Esophagus (tissue), 2 donors: ENCODE data around the gene ELP1. TPM values are rescaled to one million over a fixed set of nuclear protein-coding genes. Genes with fewer than 3 reads are reported as not detected.
"Not testable (repeated sequence)": the region's sequence is repeated elsewhere in the genome, so short reads cannot be mapped to it uniquely, and the experiment has no call there.

Experiments used
- H3K27ac ChIP-seq, 2 donors: one replicate each; pipeline ENCODE4 v1.5.1; 2013; ENCODE audit warnings: low read depth in 2 of 2, mild to moderate bottlenecking in 2 of 2, inconsistent platforms in 1 of 2, low read length in 1 of 2, moderate library complexity in 1 of 2
- H3K27me3 ChIP-seq, 2 donors: one replicate each; pipeline ENCODE4 v1.6.1; 2013; ENCODE audit warnings: low read length in 2 of 2, control low read depth in 1 of 2, mild to moderate bottlenecking in 1 of 2; ENCODE audit not compliant: insufficient read depth in 2 of 2, control insufficient read depth in 1 of 2
- H3K36me3 ChIP-seq, 2 donors: one replicate each; pipeline ENCODE4 v1.6.1; 2013; ENCODE audit warnings: low read length in 1 of 2; ENCODE audit not compliant: control insufficient read depth in 2 of 2, insufficient read depth in 2 of 2
- H3K4me1 ChIP-seq, 2 donors: one replicate each; pipeline ENCODE4 v1.6.1; 2013; ENCODE audit warnings: low read length in 1 of 2; ENCODE audit not compliant: control insufficient read depth in 2 of 2, insufficient read depth in 2 of 2
- H3K4me3 ChIP-seq, 2 donors: one replicate each; pipeline ENCODE4 v1.5.1; 2013; ENCODE audit warnings: low read length in 2 of 2, mild to moderate bottlenecking in 2 of 2, low read depth in 1 of 2, moderate library complexity in 1 of 2
- H3K9me3 ChIP-seq, 2 donors: one replicate each; pipeline ENCODE4 v1.6.1; 2013; ENCODE audit warnings: mild to moderate bottlenecking in 2 of 2, low read depth in 1 of 2, low read length in 1 of 2, moderate library complexity in 1 of 2; ENCODE audit not compliant: control insufficient read depth in 2 of 2, insufficient read depth in 1 of 2
- WGBS, 2 donors: extraction: QIAGEN DNeasy Blood & Tissue Kit; methylation state at CpG; one replicate each; pipeline ENCODE4 v1.1.7; 2013; 5-methylcytosine and 5-hydroxymethylcytosine counted together
- polyA plus RNA-seq, 2 donors: library from polyadenylated mRNA; stranded (reverse); fragments of 200-250 nt; gene quantifications; one replicate each; pipeline ENCODE4 v1.2.3, GENCODE V29; 2013
- donor health status: healthy with polysubstance abuse.
- donor health status: Bipolar disorder and iron deficiency.

The ELP1 gene
- polyA plus RNA-seq, 2 donors = 8.9 to 9.5 TPM

DNA sequence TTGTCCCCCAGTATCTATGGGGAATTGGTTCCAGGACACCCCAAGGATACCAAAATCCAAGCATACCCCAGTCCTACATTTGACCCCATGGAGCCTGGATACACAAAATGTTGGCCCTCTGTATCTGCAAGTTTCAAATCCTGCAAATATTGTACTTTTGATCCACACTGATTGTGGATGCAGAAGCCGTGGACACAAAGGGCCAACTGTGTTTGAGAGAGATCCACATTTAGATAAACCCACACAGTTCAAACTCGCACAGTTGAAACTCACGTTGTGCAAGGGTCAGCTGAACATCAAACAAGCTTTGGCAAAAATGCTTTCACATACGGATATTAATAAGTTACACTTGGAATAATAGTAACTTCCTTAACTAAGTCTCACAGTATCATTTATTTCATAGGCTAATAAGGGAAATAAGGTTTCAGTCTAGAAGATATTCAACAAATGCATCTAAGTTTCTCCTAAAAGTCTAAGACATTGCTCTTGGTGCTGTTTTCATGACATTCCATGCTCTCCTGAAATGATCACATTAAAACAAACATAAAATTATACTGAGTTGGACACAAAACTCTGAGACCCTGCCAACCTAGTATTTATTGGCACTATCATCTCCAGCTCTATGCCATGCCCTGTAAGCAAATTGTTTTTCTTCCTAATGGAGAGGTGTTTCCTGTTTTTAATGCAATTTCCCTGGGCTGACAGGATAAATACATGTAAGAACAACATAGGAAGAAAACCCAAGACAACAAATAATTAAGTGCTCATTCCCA lies 39.5 kb downstream of the ELP1 start:
- peaks cover 26 to 30% of the 10 kb centered on the region in 2 donors for H3K36me3 ChIP-seq
- H3K9me3 ChIP-seq = peaks cover 0 to 2% of the 10 kb centered on the region in 2 donors
- no peak overlapping the region for H3K27ac ChIP-seq
- WGBS, 2 donors = 88% methylated on average over 4 of the region's 4 CpGs
- H3K4me3 ChIP-seq = no peak overlapping the region
- H3K27me3 ChIP-seq = no peaks in the 10 kb centered on the region
- no peaks in the 10 kb centered on the region for H3K4me1 ChIP-seq

DNA sequence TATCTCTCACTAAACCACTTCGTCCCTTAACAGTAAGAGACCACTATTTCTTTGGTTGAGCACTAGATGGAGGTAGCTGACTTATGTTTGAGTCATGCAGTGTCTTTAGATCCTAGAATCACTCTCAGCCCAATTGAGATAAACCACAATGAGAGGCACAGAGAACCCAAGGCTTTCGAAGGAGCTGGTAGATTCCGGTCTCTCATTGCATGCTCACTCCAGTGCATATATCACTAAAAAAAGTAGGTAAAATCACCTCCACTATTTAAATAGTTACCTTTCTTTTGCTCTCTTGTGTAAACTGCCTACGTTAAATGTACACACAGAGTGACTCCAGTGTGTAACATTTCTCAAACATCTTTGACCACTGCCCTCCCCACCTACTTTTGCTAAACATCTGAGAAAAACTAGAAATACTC lies 44.3 kb downstream of the ELP1 start:
- 84 to 91% methylated on average over 4 of the region's 4 CpGs for WGBS, 2 donors
- Histone ChIP-seq H3K27ac (no peak overlapping the region), H3K36me3 (peaks cover 8 to 20% of the 10 kb centered on the region in 2 donors), H3K4me3 (no peak overlapping the region), H3K9me3 (no peaks in the 10 kb centered on the region), H3K4me1 (no peaks in the 10 kb centered on the region), H3K27me3 (no peaks in the 10 kb centered on the region)

DNA sequence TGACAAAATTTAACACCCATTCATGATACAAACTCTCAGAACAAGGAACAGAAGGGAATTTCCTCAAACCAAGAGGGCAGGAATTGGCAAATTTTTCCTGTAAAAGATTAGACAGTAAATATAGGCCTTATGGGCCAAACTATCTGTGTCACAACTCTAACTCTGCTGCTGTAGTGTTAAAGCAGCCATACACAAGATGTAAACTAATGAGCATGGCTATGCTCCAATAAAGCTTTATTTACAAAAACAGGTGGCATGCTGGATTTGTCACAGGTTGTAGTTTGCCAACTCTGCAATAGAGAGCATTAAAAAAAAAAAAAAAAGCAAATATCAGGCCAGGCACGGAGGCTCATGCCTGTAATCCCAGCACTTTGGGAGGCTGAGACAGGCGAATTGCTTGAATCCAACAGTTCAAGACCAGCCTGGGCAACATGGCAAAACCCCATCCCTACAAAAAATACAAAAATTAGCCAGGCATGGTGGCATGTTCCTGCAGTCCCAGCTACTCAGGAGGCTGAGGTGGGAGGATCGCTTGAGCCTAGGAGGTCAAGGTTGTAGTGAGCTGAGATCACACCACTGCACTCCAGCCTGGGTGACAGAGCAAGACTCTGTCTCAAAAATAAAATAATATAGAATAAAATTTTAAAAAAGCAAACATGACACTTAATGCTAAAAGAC lies 47.2 kb downstream of the ELP1 start:
- not testable (repeated sequence) for H3K36me3 ChIP-seq, H3K27ac ChIP-seq, H3K27me3 ChIP-seq, H3K4me1 ChIP-seq, H3K9me3 ChIP-seq, H3K4me3 ChIP-seq
- WGBS, 2 donors = 83 to 86% methylated on average over 3 of the region's 3 CpGs

DNA sequence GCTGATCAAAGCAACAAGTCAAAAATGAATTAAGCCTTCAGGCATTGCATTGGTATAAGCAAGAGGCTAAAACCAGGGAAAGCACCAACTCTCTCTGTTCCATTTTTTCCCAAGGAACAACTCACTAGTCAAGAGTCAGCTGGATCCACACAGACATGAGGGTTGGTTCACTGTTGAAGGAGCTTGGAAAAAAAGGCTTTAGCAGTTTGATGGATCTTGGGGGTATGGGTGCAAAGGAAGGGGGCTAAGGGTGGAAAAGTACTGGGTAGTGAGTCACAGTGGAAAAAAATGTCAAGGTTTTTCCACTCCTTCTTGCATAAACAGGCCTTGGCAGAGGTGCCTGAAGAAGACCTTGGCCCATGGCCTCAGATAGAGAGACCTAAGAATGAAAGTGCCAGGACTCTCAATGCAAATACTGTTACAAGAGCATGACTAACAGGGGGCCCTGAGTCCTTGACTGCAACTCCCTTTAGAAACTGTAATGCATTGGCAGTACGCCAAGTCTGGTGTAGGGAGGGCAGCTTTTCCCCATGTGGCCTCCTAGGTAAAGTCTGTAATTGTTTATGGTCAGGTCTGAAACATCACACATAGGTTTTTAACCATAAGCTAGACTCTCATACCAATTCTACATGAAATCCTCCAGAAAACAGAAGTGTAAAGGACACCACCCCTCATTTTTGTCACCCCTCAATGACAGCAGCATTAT lies 48.1 kb downstream of the ELP1 start:
- Histone ChIP-seq H3K27me3 (no peaks in the 10 kb centered on the region), H3K9me3 (no peaks in the 10 kb centered on the region), H3K27ac (peak overlapping the region in 1 of 2 donors; percentile 3), H3K36me3 (peaks cover 1 to 2% of the 10 kb centered on the region in 2 donors), H3K4me1 (no peaks in the 10 kb centered on the region), H3K4me3 (no peak overlapping the region)
- 7 to 40% methylated on average over 1 of the region's 1 CpG for WGBS, 2 donors

DNA sequence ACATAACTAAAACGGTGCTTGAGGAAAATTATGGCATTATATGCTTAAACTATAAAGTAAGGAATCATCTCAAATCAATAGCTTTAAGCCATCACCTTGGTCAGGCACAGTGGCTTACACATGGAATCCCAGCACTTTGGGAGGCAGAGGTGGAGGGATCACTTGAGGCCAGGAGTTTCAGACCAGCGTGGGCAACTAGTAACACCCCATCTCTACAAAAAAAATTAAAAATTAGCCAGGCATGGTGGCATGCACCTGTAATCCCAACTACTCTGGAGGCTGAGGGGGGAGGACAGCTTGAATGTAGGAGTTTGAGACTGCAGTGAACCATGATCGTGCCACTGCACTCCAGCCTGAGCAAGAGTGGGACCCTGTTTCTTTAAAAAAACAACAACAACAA lies 49.2 kb downstream of the ELP1 start:
- H3K36me3 ChIP-seq = no peaks in the 10 kb centered on the region
- WGBS, 2 donors = 90 to 92% methylated on average over 3 of the region's 3 CpGs

DNA sequence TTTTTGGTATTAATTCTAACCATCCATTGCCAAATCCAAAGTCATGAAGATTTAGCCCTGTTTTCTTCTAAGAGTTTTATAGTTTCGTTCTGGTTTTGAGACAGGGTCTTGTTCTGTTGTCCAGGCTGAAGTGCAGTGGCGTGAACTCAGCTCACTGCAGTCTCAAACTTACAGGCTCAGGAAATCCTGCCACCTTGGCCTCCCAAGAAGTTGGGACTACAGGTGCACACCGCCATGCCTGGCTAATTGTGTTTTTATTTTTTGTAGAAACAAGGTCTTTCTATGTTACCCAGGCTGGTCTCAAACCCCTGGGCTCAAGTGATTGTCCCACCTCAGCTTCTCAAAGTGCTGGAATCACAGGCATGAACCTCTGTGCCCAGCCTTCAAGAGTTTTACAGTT lies 50.8 kb downstream of the ELP1 start:
- peaks cover 2 to 10% of the 10 kb centered on the region in 2 donors for H3K36me3 ChIP-seq
- no peaks in the 10 kb centered on the region for H3K4me1 ChIP-seq
- H3K9me3 ChIP-seq = no peaks in the 10 kb centered on the region
- WGBS, 2 donors = 98 to 99% methylated on average over 3 of the region's 3 CpGs
- no peak overlapping the region for H3K4me3 ChIP-seq
- no peak overlapping the region for H3K27ac ChIP-seq
- no peaks in the 10 kb centered on the region for H3K27me3 ChIP-seq

More for the DNA sequence above, 49.2 kb downstream of the ELP1 start:
- no peaks in the 10 kb centered on the region for H3K9me3 ChIP-seq
- H3K4me1 ChIP-seq = no peaks in the 10 kb centered on the region
- no peak overlapping the region for H3K4me3 ChIP-seq
- H3K27ac ChIP-seq = no peak overlapping the region
- H3K27me3 ChIP-seq = no peaks in the 10 kb centered on the region

DNA sequence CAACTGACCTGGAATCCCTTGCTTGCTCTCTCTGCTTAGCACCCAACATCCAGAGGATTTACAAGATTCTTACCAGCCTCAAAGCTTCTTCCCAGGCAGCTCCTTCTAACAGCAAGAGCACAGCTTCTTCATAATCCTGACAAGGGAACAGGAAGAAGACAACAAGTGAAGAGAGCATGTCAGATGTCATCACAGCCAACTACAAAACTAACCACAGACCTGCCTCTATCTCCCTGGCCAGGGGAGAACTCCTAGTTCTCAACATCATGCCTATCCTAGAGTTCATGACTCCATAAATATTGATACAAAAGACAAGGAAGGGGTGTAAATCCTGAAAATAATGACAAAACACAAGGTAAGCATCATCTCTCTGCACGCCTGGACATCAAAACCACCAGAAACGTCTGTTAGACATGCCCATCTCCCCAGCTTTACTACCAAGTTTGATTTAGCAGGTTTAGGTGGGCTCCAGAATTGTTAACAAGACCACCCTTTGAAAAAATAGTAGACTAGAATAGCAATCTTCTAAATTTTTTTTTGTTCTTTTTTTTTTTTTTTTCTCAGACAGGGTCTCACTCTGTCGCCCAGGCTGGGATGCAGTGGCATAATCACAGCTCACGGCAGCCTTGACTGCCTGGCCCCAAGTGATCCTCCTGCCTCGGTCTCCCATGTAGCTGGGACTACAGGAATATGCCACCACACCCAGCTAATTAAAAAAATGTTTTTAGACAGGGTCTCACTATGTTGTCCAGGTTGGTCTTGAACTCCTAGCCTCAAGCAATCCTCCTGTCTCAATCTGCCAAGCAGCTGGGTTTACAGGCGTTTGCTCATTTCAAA lies 51.7 kb downstream of the ELP1 start:
- peaks cover 6 to 12% of the 10 kb centered on the region in 2 donors for H3K36me3 ChIP-seq
- H3K27ac ChIP-seq = no peak overlapping the region
- WGBS, 2 donors = 96 to 97% methylated on average over 6 of the region's 6 CpGs
- no peaks in the 10 kb centered on the region for H3K4me1 ChIP-seq
- no peak overlapping the region for H3K4me3 ChIP-seq
- H3K9me3 ChIP-seq = no peaks in the 10 kb centered on the region
- H3K27me3 ChIP-seq = no peaks in the 10 kb centered on the region

DNA sequence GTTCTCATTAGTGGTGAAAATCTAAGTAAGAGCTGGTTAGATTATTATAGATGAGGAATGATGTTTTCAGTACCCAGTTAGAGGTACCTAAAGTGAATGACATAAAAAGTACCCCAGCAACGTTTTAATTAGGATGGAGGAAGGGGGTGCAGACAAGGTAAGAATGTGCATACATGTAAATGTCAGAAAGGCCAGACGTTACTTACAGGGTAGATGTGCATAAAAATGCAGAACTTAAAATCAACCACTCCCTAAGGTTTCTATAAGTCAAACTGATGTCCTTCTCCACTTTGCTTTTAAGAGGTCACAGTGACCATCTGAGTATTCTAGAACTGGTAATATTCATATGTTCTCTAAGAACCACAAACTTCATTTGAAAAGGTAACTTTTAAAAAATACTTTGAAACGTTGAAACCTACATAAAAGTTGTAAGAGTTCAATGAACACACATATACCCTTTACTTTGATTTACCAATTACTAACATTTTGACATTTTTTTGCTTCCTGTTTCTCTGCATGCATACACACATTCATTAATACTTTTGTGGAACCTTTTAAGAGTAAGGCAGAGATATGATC lies 53.1 kb downstream of the ELP1 start:
- 71 to 78% methylated on average over 3 of the region's 3 CpGs for WGBS, 2 donors
- Histone ChIP-seq H3K27ac (no peak overlapping the region), H3K9me3 (no peaks in the 10 kb centered on the region), H3K27me3 (no peaks in the 10 kb centered on the region), H3K4me3 (no peak overlapping the region), H3K36me3 (peaks cover 6 to 14% of the 10 kb centered on the region in 2 donors), H3K4me1 (no peaks in the 10 kb centered on the region)

DNA sequence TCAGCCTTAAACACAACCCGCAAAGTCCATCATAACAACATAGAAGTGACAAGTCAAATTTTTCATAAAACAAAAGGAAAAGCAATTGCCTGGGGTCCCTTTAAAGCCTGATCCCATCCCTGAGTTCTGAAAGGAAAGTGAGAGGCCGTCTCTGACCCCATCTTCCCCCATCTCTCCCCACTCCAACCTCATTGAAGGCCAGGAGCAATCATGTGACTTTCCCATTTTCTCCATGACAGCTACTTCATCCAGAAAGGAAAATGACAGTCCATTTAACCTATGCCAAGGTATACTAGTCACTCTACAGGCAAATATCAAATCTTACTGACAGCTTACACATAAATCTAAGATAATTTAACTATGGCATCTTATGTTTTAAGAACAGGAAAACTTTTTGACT lies 56.4 kb downstream of the ELP1 start:
- Histone ChIP-seq H3K4me3 (no peak overlapping the region), H3K4me1 (no peaks in the 10 kb centered on the region), H3K27ac (no peak overlapping the region), H3K36me3 (peaks cover 8 to 14% of the 10 kb centered on the region in 2 donors), H3K9me3 (no peaks in the 10 kb centered on the region), H3K27me3 (no peaks in the 10 kb centered on the region)
- 94% methylated on average over 2 of the region's 2 CpGs for WGBS, 2 donors
